Natural killer cell (primary cell): Measurements from ENCODE around the gene QSER1. TPM values are rescaled to one million over a fixed set of nuclear protein-coding genes. Genes with fewer than 3 reads are reported as not detected.

Source experiments
- ATAC-seq, 3 donors: fragments of 150-1000 bp in 2 of 3; fragments of 200-7000 bp in 1 of 3; cut with Tn5 transposase; 1 replicate in 1 of 3; 2 replicates in 2 of 3; pipeline ENCODE4 v1.10.0; 2021; ENCODE audit warnings: mild to moderate bottlenecking in 2 of 3, moderate library complexity in 2 of 3
- DNase-seq, 2 donors: peaks; one replicate each; pipeline versions ENCODE4 v3.0.0 to v3.0.0-alpha.2; 2013 to 2021; ENCODE audit warnings: mixed read lengths in 1 of 2
- H3K27ac ChIP-seq: one replicate; pipeline ENCODE4 v1.5.1; 2013; ENCODE audit warnings: mild to moderate bottlenecking, low read length
- H3K27me3 ChIP-seq: one replicate; pipeline ENCODE4 v1.6.1; 2013; ENCODE audit warnings: low read length; ENCODE audit not compliant: control insufficient read depth, insufficient read depth
- H3K36me3 ChIP-seq: one replicate; pipeline ENCODE4 v1.6.1; 2013; ENCODE audit warnings: low read length; ENCODE audit not compliant: control insufficient read depth, insufficient read depth
- H3K4me1 ChIP-seq: one replicate; pipeline ENCODE4 v1.6.1; 2013; ENCODE audit warnings: low read length; ENCODE audit not compliant: control insufficient read depth, insufficient read depth
- H3K4me3 ChIP-seq: one replicate; pipeline ENCODE4 v1.5.1; 2013; ENCODE audit warnings: low read length
- H3K9me3 ChIP-seq: one replicate; pipeline ENCODE4 v1.6.1; 2013; ENCODE audit warnings: low read length; ENCODE audit not compliant: control insufficient read depth, insufficient read depth
- H3K27ac Mint-ChIP-seq, 2 donors: one replicate each; pipeline ENCODE4 v1.8.0; 2022; ENCODE audit warnings: mild to moderate bottlenecking in 2 of 2, mixed read lengths in 2 of 2, moderate library complexity in 1 of 2
- H3K27me3 Mint-ChIP-seq, 2 donors: one replicate each; pipeline ENCODE4 v1.8.0; 2022; ENCODE audit warnings: low read depth in 2 of 2, mixed read lengths in 2 of 2
- H3K36me3 Mint-ChIP-seq: one replicate; pipeline ENCODE4 v1.8.0; 2022; ENCODE audit warnings: mixed read lengths
- H3K4me1 Mint-ChIP-seq, 2 donors: one replicate each; pipeline ENCODE4 v1.8.0; 2022; ENCODE audit warnings: mixed read lengths in 2 of 2
- H3K4me3 Mint-ChIP-seq: one replicate; pipeline ENCODE4 v1.8.0; 2022; ENCODE audit warnings: mild to moderate bottlenecking, moderate library complexity, mixed read lengths
- H3K9me3 Mint-ChIP-seq, 2 donors: one replicate each; pipeline ENCODE4 v1.8.0; 2022; ENCODE audit warnings: mixed read lengths in 2 of 2
- WGBS: methylation state at CpG from one replicate; pipeline ENCODE4 v1.1.7; 2013; ENCODE audit warnings: missing lambda C conversion rate; ENCODE audit not compliant: insufficient coverage; 5-methylcytosine and 5-hydroxymethylcytosine counted together
- intact Hi-C: fragments of 100-400 bp; cut with micrococcal nuclease; formaldehyde crosslinking; loops from one replicate; pipeline ENCODE4 v1.14.2; 2022
- total RNA-seq, 4 donors: library from RNA; stranded (reverse); fragments of 120-200 nt in 1 of 4; gene quantifications; one replicate each; pipeline versions ENCODE4 v1.2.3 to v1.2.4, GENCODE V29; 2013 to 2022
- TF ChIP-seq, protein P1 (sequence below): fragments of 200-600 bp; IDR thresholded peaks from one replicate; pipeline ENCODE4 v1.8.0; 2022; ENCODE audit warnings: antibody characterized with exemption

Gene QSER1
- total RNA-seq, 3 donors from 2014 or later (not counting 1 experiment from before 2014, with no cell fraction given) = 14.5 to 21.5 (median 17.8) TPM

- peak overlapping the region; percentile 74 to 84 for H3K27ac Mint-ChIP-seq
- peaks cover 9% of the 10 kb centered on the region for H3K36me3 ChIP-seq
- ATAC-seq (peak; percentile 63 to 73 (median 65)), DNase-seq (no peak)
- peaks cover 9% of the 10 kb centered on the region for H3K36me3 Mint-ChIP-seq
- no peaks in the 10 kb centered on the region for H3K27me3 Mint-ChIP-seq
- no peaks in the 10 kb centered on the region for H3K9me3 ChIP-seq
- peaks cover 15 to 27% of the 10 kb centered on the region in 2 donors for H3K4me1 Mint-ChIP-seq
- intact Hi-C loops = no loop called here
- no peaks in the 10 kb centered on the region for H3K27me3 ChIP-seq
- TF ChIP-seq, protein P1, sequence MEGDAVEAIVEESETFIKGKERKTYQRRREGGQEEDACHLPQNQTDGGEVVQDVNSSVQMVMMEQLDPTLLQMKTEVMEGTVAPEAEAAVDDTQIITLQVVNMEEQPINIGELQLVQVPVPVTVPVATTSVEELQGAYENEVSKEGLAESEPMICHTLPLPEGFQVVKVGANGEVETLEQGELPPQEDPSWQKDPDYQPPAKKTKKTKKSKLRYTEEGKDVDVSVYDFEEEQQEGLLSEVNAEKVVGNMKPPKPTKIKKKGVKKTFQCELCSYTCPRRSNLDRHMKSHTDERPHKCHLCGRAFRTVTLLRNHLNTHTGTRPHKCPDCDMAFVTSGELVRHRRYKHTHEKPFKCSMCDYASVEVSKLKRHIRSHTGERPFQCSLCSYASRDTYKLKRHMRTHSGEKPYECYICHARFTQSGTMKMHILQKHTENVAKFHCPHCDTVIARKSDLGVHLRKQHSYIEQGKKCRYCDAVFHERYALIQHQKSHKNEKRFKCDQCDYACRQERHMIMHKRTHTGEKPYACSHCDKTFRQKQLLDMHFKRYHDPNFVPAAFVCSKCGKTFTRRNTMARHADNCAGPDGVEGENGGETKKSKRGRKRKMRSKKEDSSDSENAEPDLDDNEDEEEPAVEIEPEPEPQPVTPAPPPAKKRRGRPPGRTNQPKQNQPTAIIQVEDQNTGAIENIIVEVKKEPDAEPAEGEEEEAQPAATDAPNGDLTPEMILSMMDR = no peak
- no peaks in the 10 kb centered on the region for H3K4me1 ChIP-seq
- no peak overlapping the region for H3K4me3 ChIP-seq
- H3K27ac ChIP-seq = no peak overlapping the region
- WGBS = 29% methylated on average over 1 of the region's 1 CpG
- peaks cover 0 to 2% of the 10 kb centered on the region in 2 donors for H3K9me3 Mint-ChIP-seq
- no peak overlapping the region for H3K4me3 Mint-ChIP-seq
These were observed 46.4 kb downstream of the QSER1 start for GRCh38 chr11:32939046-32939445.

GRCh38 chr11:32939866-32940265, 47.3 kb downstream of the QSER1 start:
- H3K4me1 ChIP-seq = no peaks in the 10 kb centered on the region
- no peaks in the 10 kb centered on the region for H3K27me3 ChIP-seq
- intact Hi-C loops = no loop called here
- no peak overlapping the region for H3K27ac ChIP-seq
- no peak overlapping the region for H3K4me3 ChIP-seq
- H3K4me3 Mint-ChIP-seq = no peak overlapping the region
- H3K4me1 Mint-ChIP-seq = peaks cover 15 to 27% of the 10 kb centered on the region in 2 donors
- peak overlapping the region; percentile 74 to 84 for H3K27ac Mint-ChIP-seq
- DNase-seq (no peak), ATAC-seq (no peak)
- peaks cover 0 to 3% of the 10 kb centered on the region in 2 donors for H3K9me3 Mint-ChIP-seq
- H3K36me3 Mint-ChIP-seq = peaks cover under 1% of the 10 kb centered on the region
- H3K9me3 ChIP-seq = no peaks in the 10 kb centered on the region
- TF ChIP-seq, protein P1 = no peak
- H3K36me3 ChIP-seq = peaks cover 4% of the 10 kb centered on the region
- H3K27me3 Mint-ChIP-seq = no peaks in the 10 kb centered on the region

DNA sequence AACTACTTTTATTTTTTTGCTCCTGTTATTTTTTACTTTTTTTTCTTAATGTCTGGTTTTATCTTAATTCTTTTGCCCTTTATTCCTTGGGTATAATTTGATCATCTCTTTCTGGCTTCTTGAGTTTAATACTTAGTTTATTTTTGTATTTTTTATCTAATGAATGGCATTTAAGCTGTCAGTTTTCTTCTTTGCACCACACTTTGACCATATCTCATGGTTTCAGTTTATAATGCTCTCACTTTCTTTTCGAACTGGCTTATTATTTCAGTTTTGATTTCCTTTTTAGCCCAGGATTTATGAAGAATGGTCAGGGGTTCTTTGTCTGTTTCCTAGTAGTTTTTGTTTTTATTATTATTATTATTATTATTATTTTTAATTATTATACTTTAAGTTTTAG, 48.3 kb downstream of the QSER1 start:
- Histone ChIP-seq H3K27ac (no peak overlapping the region), H3K9me3 (no peaks in the 10 kb centered on the region), H3K4me1 (no peaks in the 10 kb centered on the region), H3K4me3 (no peak overlapping the region), H3K27me3 (no peaks in the 10 kb centered on the region), H3K36me3 (no peaks in the 10 kb centered on the region)
- H3K27ac Mint-ChIP-seq = peak overlapping the region; percentile 64 to 84
- peak in 1 of 3 donors; percentile 44 for ATAC-seq
- no peak for DNase-seq
- intact Hi-C loops = no loop called here
- 20% methylated on average over 1 of the region's 1 CpG for WGBS
- H3K4me3 Mint-ChIP-seq = peak overlapping the region; percentile 41
- peaks cover 0 to 3% of the 10 kb centered on the region in 2 donors for H3K9me3 Mint-ChIP-seq
- TF ChIP-seq, protein P1 = no peak
- H3K4me1 Mint-ChIP-seq = peaks cover 15 to 27% of the 10 kb centered on the region in 2 donors
- no peaks in the 10 kb centered on the region for H3K27me3 Mint-ChIP-seq
- no peaks in the 10 kb centered on the region for H3K36me3 Mint-ChIP-seq

GRCh38 chr11:32947978-32948377, 55.4 kb downstream of the QSER1 start:
- Histone ChIP-seq H3K27ac (no peak overlapping the region), H3K4me1 (no peaks in the 10 kb centered on the region), H3K27me3 (no peaks in the 10 kb centered on the region), H3K4me3 (no peak overlapping the region), H3K36me3 (no peaks in the 10 kb centered on the region), H3K9me3 (no peaks in the 10 kb centered on the region)
- Mint-ChIP-seq H3K27ac (no peak overlapping the region), H3K27me3 (no peaks in the 10 kb centered on the region), H3K4me3 (no peak overlapping the region), H3K9me3 (peaks cover 2 to 10% of the 10 kb centered on the region in 2 donors), H3K36me3 (peaks cover 7% of the 10 kb centered on the region), H3K4me1 (peaks cover 6 to 7% of the 10 kb centered on the region in 2 donors)
- ATAC-seq = no peak
- intact Hi-C loops = no loop called here
- WGBS = 100% methylated on average over 1 of the region's 2 CpGs
- no peak for DNase-seq
- TF ChIP-seq, protein P1 = no peak
